Liver (tissue), 3 donors: ENCODE data around the gene PFAS.

ENCODE experiments used
- EGR1 ChIP-seq, 2 donors: IDR thresholded peaks; 2 replicates each; pipeline ENCODE4 v1.6.1; 2016 to 2018; ENCODE audit warnings: antibody characterized with exemption in 2 of 2, low read depth in 2 of 2
- GABPA ChIP-seq, 2 donors: IDR thresholded peaks in 1 of 2; conservative IDR thresholded peaks in 1 of 2; 2 replicates each; pipeline ENCODE4 v1.6.1; 2016; ENCODE audit warnings: antibody characterized with exemption in 2 of 2, mild to moderate bottlenecking in 1 of 2, moderate library complexity in 1 of 2
- HNF4G ChIP-seq: IDR thresholded peaks from 2 replicates; pipeline ENCODE4 v1.6.1; 2016; ENCODE audit warnings: antibody characterized with exemption
- JUND ChIP-seq, 2 donors: IDR thresholded peaks; 2 replicates each; pipeline ENCODE4 v1.6.1; 2016; ENCODE audit warnings: antibody characterized with exemption in 2 of 2
- RAD21 ChIP-seq, 2 donors: IDR thresholded peaks; 2 replicates each; pipeline ENCODE4 v1.6.1; 2016; ENCODE audit warnings: antibody characterized with exemption in 2 of 2, mild to moderate bottlenecking in 2 of 2
- SP1 ChIP-seq: IDR thresholded peaks from 2 replicates; pipeline ENCODE4 v1.6.1; 2018; ENCODE audit warnings: antibody characterized with exemption, mild to moderate bottlenecking
- TAF1 ChIP-seq: conservative IDR thresholded peaks from 2 replicates; pipeline ENCODE4 v1.6.1; 2016; ENCODE audit warnings: antibody characterized with exemption, mild to moderate bottlenecking
- YY1 ChIP-seq: IDR thresholded peaks from 2 replicates; pipeline ENCODE4 v1.6.1; 2016; ENCODE audit warnings: antibody characterized with exemption, mild to moderate bottlenecking
- TF ChIP-seq, protein P1 (sequence below): fragments of 150-350 bp; IDR thresholded peaks from 2 replicates; pipeline ENCODE4 v1.5.1; 2017; ENCODE audit warnings: improper control_type of control experiment, low read depth, low read length; ENCODE audit not compliant: missing input control
- TF ChIP-seq, protein P2 (sequence below): IDR thresholded peaks from 2 replicates; pipeline ENCODE4 v1.6.1; 2016; ENCODE audit warnings: antibody characterized with exemption, mild to moderate bottlenecking
- TF ChIP-seq, protein P3 (sequence below): IDR thresholded peaks from 2 replicates; pipeline ENCODE4 v1.6.1; 2016; ENCODE audit warnings: antibody characterized with exemption
- TF ChIP-seq, protein P4 (sequence below): IDR thresholded peaks from 2 replicates; pipeline ENCODE4 v1.6.1; 2016; ENCODE audit warnings: antibody characterized with exemption
- TF ChIP-seq, protein P5 (sequence below): IDR thresholded peaks from 2 replicates; pipeline ENCODE4 v1.6.1; 2016; ENCODE audit warnings: antibody characterized with exemption
- donor health status: healthy.
- donor health status: healthy.

GRCh38 chr17:8206536-8206935 is 42.6 kb upstream of the PFAS start:
- TF ChIP-seq TAF1 (no peak), JUND (IDR thresholded peaks at IDR 0.05) (no peak), GABPA (IDR thresholded peaks at IDR 0.05 in 1 of 2, conservative IDR thresholded peaks at IDR 0.05 in 1 of 2) (no peak), RAD21 (IDR thresholded peaks at IDR 0.05) (no peak), SP1 (no peak), EGR1 (IDR thresholded peaks at IDR 0.05; ENCODE audit: low read depth in 2 of 2) (no peak), YY1 (no peak), HNF4G (no peak)
- TF ChIP-seq, protein P1, sequence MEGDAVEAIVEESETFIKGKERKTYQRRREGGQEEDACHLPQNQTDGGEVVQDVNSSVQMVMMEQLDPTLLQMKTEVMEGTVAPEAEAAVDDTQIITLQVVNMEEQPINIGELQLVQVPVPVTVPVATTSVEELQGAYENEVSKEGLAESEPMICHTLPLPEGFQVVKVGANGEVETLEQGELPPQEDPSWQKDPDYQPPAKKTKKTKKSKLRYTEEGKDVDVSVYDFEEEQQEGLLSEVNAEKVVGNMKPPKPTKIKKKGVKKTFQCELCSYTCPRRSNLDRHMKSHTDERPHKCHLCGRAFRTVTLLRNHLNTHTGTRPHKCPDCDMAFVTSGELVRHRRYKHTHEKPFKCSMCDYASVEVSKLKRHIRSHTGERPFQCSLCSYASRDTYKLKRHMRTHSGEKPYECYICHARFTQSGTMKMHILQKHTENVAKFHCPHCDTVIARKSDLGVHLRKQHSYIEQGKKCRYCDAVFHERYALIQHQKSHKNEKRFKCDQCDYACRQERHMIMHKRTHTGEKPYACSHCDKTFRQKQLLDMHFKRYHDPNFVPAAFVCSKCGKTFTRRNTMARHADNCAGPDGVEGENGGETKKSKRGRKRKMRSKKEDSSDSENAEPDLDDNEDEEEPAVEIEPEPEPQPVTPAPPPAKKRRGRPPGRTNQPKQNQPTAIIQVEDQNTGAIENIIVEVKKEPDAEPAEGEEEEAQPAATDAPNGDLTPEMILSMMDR: no peak
- TF ChIP-seq, protein P2, sequence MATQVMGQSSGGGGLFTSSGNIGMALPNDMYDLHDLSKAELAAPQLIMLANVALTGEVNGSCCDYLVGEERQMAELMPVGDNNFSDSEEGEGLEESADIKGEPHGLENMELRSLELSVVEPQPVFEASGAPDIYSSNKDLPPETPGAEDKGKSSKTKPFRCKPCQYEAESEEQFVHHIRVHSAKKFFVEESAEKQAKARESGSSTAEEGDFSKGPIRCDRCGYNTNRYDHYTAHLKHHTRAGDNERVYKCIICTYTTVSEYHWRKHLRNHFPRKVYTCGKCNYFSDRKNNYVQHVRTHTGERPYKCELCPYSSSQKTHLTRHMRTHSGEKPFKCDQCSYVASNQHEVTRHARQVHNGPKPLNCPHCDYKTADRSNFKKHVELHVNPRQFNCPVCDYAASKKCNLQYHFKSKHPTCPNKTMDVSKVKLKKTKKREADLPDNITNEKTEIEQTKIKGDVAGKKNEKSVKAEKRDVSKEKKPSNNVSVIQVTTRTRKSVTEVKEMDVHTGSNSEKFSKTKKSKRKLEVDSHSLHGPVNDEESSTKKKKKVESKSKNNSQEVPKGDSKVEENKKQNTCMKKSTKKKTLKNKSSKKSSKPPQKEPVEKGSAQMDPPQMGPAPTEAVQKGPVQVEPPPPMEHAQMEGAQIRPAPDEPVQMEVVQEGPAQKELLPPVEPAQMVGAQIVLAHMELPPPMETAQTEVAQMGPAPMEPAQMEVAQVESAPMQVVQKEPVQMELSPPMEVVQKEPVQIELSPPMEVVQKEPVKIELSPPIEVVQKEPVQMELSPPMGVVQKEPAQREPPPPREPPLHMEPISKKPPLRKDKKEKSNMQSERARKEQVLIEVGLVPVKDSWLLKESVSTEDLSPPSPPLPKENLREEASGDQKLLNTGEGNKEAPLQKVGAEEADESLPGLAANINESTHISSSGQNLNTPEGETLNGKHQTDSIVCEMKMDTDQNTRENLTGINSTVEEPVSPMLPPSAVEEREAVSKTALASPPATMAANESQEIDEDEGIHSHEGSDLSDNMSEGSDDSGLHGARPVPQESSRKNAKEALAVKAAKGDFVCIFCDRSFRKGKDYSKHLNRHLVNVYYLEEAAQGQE: no peak
- TF ChIP-seq, protein P3, sequence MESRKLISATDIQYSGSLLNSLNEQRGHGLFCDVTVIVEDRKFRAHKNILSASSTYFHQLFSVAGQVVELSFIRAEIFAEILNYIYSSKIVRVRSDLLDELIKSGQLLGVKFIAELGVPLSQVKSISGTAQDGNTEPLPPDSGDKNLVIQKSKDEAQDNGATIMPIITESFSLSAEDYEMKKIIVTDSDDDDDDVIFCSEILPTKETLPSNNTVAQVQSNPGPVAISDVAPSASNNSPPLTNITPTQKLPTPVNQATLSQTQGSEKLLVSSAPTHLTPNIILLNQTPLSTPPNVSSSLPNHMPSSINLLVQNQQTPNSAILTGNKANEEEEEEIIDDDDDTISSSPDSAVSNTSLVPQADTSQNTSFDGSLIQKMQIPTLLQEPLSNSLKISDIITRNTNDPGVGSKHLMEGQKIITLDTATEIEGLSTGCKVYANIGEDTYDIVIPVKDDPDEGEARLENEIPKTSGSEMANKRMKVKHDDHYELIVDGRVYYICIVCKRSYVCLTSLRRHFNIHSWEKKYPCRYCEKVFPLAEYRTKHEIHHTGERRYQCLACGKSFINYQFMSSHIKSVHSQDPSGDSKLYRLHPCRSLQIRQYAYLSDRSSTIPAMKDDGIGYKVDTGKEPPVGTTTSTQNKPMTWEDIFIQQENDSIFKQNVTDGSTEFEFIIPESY: no peak
- TF ChIP-seq, protein P4, sequence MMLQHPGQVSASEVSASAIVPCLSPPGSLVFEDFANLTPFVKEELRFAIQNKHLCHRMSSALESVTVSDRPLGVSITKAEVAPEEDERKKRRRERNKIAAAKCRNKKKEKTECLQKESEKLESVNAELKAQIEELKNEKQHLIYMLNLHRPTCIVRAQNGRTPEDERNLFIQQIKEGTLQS: no peak
- TF ChIP-seq, protein P5, sequence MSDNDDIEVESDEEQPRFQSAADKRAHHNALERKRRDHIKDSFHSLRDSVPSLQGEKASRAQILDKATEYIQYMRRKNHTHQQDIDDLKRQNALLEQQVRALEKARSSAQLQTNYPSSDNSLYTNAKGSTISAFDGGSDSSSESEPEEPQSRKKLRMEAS: no peak
